GM21423 (cell line): ENCODE results near the gene KIR3DL1.
"Not testable (repeated sequence)": the region's sequence is repeated elsewhere in the genome, so short reads cannot be mapped to it uniquely, and the experiment has no call there.

Experiments
- ATAC-seq: cut with Tn5 transposase; IDR thresholded peaks from one replicate; pipeline ENCODE4 v1.9.1; 2021; ENCODE audit warnings: mild to moderate bottlenecking, moderate library complexity; ENCODE audit not compliant: unreplicated experiment

KIR3DL1 gene

GRCh38 chr19:54816251-54816650 is at the start of gene KIR3DL1:
KIR3DL1 (plus strand) TSS chr19:54816468.
- not testable (repeated sequence) for ATAC-seq

- ATAC-seq = not testable (repeated sequence)
Observed at GRCh38 chr19:54769646-54770045, 46.6 kb upstream of the KIR3DL1 start, which contains the start of gene KIR2DL1. KIR2DL1 (plus strand) TSS chr19:54769793; CDS start chr19:54769851, 58 bp downstream.

GRCh38 chr19:54770511-54770910 is 45.8 kb upstream of the KIR3DL1 start:
- not testable (repeated sequence) for ATAC-seq

- not testable (repeated sequence) for ATAC-seq
Observed at GRCh38 chr19:54771018-54771960, 45.0 kb upstream of the KIR3DL1 start.

GRCh38 chr19:54772666-54773065 is 43.6 kb upstream of the KIR3DL1 start:
- not testable (repeated sequence) for ATAC-seq

- not testable (repeated sequence) for ATAC-seq
Observed at GRCh38 chr19:54775095-54775815, 41.0 kb upstream of the KIR3DL1 start.

- not testable (repeated sequence) for ATAC-seq
Observed at GRCh38 chr19:54775830-54776229, 40.4 kb upstream of the KIR3DL1 start.

- ATAC-seq = not testable (repeated sequence)
Observed at GRCh38 chr19:54777851-54778250, 38.4 kb upstream of the KIR3DL1 start.

- not testable (repeated sequence) for ATAC-seq
Observed at GRCh38 chr19:54778896-54779295, 37.4 kb upstream of the KIR3DL1 start.

- not testable (repeated sequence) for ATAC-seq
Observed at GRCh38 chr19:54782916-54783315, 33.4 kb upstream of the KIR3DL1 start.

- ATAC-seq = not testable (repeated sequence)
Observed at GRCh38 chr19:54786091-54786723, 30.1 kb upstream of the KIR3DL1 start.

- ATAC-seq = not testable (repeated sequence)
Observed at GRCh38 chr19:54788154-54788553, 28.1 kb upstream of the KIR3DL1 start.

GRCh38 chr19:54790711-54791110 is 25.6 kb upstream of the KIR3DL1 start:
- no peak for ATAC-seq

- ATAC-seq = no peak
Observed at GRCh38 chr19:54791476-54791875, 24.8 kb upstream of the KIR3DL1 start.

GRCh38 chr19:54792814-54793213 is 23.5 kb upstream of the KIR3DL1 start:
- no peak for ATAC-seq

- no peak for ATAC-seq
Observed at GRCh38 chr19:54795758-54796157, 20.5 kb upstream of the KIR3DL1 start.

- ATAC-seq = no peak
Observed at GRCh38 chr19:54803410-54803809, 12.9 kb upstream of the KIR3DL1 start, which contains the start of gene KIR2DL4. KIR2DL4 (plus strand) TSS chr19:54803610; CDS start chr19:54803652, 42 bp downstream.

GRCh38 chr19:54804101-54804500 is 12.2 kb upstream of the KIR3DL1 start:
- ATAC-seq = no peak

- ATAC-seq = no peak
Observed at GRCh38 chr19:54804571-54804970, 11.7 kb upstream of the KIR3DL1 start.

GRCh38 chr19:54805665-54806515 is 10.4 kb upstream of the KIR3DL1 start:
- no peak for ATAC-seq
